HL-60 (cell line): Measurements from ENCODE around the gene SRSF8.

Experiments used
- GABPA ChIP-seq: IDR thresholded peaks from 2 replicates; pipeline ENCODE4 v1.6.1; 2012; ENCODE audit warnings: low read depth
- POLR2AphosphoS5 ChIP-seq: IDR thresholded peaks from 2 replicates; pipeline ENCODE4 v1.6.1; 2012; ENCODE audit warnings: low read depth
- SPI1 ChIP-seq: IDR thresholded peaks from 2 replicates; pipeline ENCODE4 v1.6.1; 2012; ENCODE audit warnings: low read depth, mild to moderate bottlenecking, borderline replicate concordance
- TF ChIP-seq, protein P1 (sequence below): IDR thresholded peaks from one replicate; pipeline ENCODE4 v1.5.1; 2011; ENCODE audit warnings: low read length, control low read depth, inconsistent platforms; ENCODE audit not compliant: insufficient read depth
- TF ChIP-seq, protein P2 (sequence below): IDR thresholded peaks from 2 replicates; pipeline ENCODE4 v1.6.1; 2012; ENCODE audit warnings: low read depth; ENCODE audit not compliant: insufficient replicate concordance

DNA sequence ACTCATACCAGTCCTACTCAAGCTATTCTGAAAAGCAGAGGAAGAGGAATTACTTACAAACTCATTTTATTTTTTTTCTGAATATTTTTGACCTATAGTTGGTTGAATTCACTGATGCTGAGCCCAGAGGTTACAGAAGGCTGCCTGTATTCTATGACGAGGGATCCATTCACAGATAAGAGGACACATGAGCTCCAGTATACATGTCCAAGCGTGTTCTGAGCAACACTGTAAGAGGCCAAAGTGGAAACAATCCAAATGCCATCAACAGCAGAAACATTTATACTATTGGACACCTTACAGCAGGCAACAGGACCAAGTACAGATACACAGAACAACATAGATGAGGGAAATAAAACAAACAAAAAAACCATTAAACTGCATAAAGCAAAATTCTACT lies 31.4 kb upstream of the SRSF8 start:
- no peak for TF ChIP-seq GABPA
- no peak for TF ChIP-seq POLR2AphosphoS5
- TF ChIP-seq, protein P1, sequence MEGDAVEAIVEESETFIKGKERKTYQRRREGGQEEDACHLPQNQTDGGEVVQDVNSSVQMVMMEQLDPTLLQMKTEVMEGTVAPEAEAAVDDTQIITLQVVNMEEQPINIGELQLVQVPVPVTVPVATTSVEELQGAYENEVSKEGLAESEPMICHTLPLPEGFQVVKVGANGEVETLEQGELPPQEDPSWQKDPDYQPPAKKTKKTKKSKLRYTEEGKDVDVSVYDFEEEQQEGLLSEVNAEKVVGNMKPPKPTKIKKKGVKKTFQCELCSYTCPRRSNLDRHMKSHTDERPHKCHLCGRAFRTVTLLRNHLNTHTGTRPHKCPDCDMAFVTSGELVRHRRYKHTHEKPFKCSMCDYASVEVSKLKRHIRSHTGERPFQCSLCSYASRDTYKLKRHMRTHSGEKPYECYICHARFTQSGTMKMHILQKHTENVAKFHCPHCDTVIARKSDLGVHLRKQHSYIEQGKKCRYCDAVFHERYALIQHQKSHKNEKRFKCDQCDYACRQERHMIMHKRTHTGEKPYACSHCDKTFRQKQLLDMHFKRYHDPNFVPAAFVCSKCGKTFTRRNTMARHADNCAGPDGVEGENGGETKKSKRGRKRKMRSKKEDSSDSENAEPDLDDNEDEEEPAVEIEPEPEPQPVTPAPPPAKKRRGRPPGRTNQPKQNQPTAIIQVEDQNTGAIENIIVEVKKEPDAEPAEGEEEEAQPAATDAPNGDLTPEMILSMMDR = no peak
- TF ChIP-seq, protein P2, sequence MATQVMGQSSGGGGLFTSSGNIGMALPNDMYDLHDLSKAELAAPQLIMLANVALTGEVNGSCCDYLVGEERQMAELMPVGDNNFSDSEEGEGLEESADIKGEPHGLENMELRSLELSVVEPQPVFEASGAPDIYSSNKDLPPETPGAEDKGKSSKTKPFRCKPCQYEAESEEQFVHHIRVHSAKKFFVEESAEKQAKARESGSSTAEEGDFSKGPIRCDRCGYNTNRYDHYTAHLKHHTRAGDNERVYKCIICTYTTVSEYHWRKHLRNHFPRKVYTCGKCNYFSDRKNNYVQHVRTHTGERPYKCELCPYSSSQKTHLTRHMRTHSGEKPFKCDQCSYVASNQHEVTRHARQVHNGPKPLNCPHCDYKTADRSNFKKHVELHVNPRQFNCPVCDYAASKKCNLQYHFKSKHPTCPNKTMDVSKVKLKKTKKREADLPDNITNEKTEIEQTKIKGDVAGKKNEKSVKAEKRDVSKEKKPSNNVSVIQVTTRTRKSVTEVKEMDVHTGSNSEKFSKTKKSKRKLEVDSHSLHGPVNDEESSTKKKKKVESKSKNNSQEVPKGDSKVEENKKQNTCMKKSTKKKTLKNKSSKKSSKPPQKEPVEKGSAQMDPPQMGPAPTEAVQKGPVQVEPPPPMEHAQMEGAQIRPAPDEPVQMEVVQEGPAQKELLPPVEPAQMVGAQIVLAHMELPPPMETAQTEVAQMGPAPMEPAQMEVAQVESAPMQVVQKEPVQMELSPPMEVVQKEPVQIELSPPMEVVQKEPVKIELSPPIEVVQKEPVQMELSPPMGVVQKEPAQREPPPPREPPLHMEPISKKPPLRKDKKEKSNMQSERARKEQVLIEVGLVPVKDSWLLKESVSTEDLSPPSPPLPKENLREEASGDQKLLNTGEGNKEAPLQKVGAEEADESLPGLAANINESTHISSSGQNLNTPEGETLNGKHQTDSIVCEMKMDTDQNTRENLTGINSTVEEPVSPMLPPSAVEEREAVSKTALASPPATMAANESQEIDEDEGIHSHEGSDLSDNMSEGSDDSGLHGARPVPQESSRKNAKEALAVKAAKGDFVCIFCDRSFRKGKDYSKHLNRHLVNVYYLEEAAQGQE = no peak
- TF ChIP-seq SPI1 = no peak
